Mesenchymal stem cell (in vitro differentiated cells and primary cell): ENCODE results near the gene PADI6.

Experiments used
- DNase-seq: peaks from one replicate; pipeline ENCODE4 v3.0.0-alpha.2; 2013
- H2AFZ ChIP-seq: one replicate; pipeline ENCODE4 v1.6.1; 2013; ENCODE audit warnings: low read depth, mild to moderate bottlenecking, control low read depth, inconsistent platforms, low read length, moderate library complexity
- H2AK5ac ChIP-seq: 2 replicates; pipeline ENCODE4 v1.6.1; 2013; ENCODE audit warnings: low read length, moderate library complexity, mild to moderate bottlenecking, inconsistent platforms; ENCODE audit not compliant: severe bottlenecking
- H2BK120ac ChIP-seq: one replicate; pipeline ENCODE4 v1.6.1; 2013; ENCODE audit warnings: low read depth, mild to moderate bottlenecking, inconsistent platforms, low read length, moderate library complexity
- H2BK12ac ChIP-seq, 2 experiments: one replicate each; pipeline ENCODE4 v1.6.1; 2013; ENCODE audit warnings: inconsistent platforms in 2 of 2, low read length in 2 of 2, mild to moderate bottlenecking in 2 of 2, moderate library complexity in 2 of 2, control low read depth in 1 of 2
- H2BK15ac ChIP-seq: one replicate; pipeline ENCODE4 v1.6.1; 2013; ENCODE audit warnings: mild to moderate bottlenecking, low read depth, inconsistent platforms; ENCODE audit not compliant: poor library complexity, severe bottlenecking
- H2BK5ac ChIP-seq: 2 replicates; pipeline ENCODE4 v1.6.1; 2013; ENCODE audit warnings: low read depth, mild to moderate bottlenecking, low read length, control low read depth, inconsistent platforms; ENCODE audit not compliant: poor library complexity, severe bottlenecking
- H3K14ac ChIP-seq, 2 experiments: one replicate each; pipeline ENCODE4 v1.6.1; 2013; ENCODE audit warnings: inconsistent platforms in 2 of 2, low read length in 2 of 2, control low read depth in 1 of 2, mild to moderate bottlenecking in 1 of 2, moderate library complexity in 1 of 2
- H3K18ac ChIP-seq, 2 experiments: one replicate each; pipeline ENCODE4 v1.6.1; 2013; ENCODE audit warnings: inconsistent platforms in 2 of 2, low read length in 2 of 2, control low read depth in 1 of 2, low read depth in 1 of 2, mild to moderate bottlenecking in 1 of 2
- H3K23ac ChIP-seq, 2 experiments: one replicate each; pipeline ENCODE4 v1.6.1; 2013; ENCODE audit warnings: inconsistent platforms in 2 of 2, low read length in 2 of 2, mild to moderate bottlenecking in 2 of 2, moderate library complexity in 2 of 2, control low read depth in 1 of 2
- H3K27ac ChIP-seq: 2 replicates; pipeline ENCODE4 v1.5.1; 2013; ENCODE audit warnings: mild to moderate bottlenecking, moderate library complexity, low read length, control low read depth, inconsistent platforms; ENCODE audit not compliant: poor library complexity, severe bottlenecking
- H3K27me3 ChIP-seq, 2 experiments: 2 replicates each; pipeline versions ENCODE4 v1.6.1 to v1.7.0; 2013; ENCODE audit warnings: low read length in 2 of 2, mild to moderate bottlenecking in 2 of 2, moderate library complexity in 2 of 2, control low read depth in 1 of 2, inconsistent platforms in 1 of 2; ENCODE audit not compliant: control insufficient read depth in 1 of 2, insufficient read depth in 1 of 2
- H3K36me3 ChIP-seq, 2 experiments: 2 replicates each; pipeline versions ENCODE4 v1.6.1 to v1.7.0; 2013; ENCODE audit warnings: low read length in 2 of 2, control low read depth in 1 of 2, inconsistent platforms in 1 of 2, low read depth in 1 of 2, mild to moderate bottlenecking in 1 of 2; ENCODE audit not compliant: insufficient read depth in 2 of 2, control insufficient read depth in 1 of 2
- H3K4ac ChIP-seq, 2 experiments: one replicate each; pipeline ENCODE4 v1.6.1; 2013; ENCODE audit warnings: inconsistent platforms in 2 of 2, low read length in 2 of 2, mild to moderate bottlenecking in 2 of 2, moderate library complexity in 2 of 2, control low read depth in 1 of 2, low read depth in 1 of 2
- H3K4me1 ChIP-seq: 2 replicates; pipeline ENCODE4 v1.6.1; 2013; ENCODE audit warnings: low read depth, low read length, control low read depth; ENCODE audit not compliant: control insufficient read depth, insufficient read depth
- H3K4me2 ChIP-seq: 2 replicates; pipeline ENCODE4 v1.6.1; 2013; ENCODE audit warnings: low read length, mild to moderate bottlenecking, inconsistent platforms; ENCODE audit not compliant: poor library complexity, severe bottlenecking
- H3K4me3 ChIP-seq, 2 experiments: 2 replicates each; pipeline versions ENCODE4 v1.5.1 to v1.7.0; 2013; ENCODE audit warnings: low read length in 2 of 2, mild to moderate bottlenecking in 2 of 2, control low read depth in 1 of 2, low read depth in 1 of 2; ENCODE audit not compliant: insufficient read depth in 1 of 2
- H3K79me1 ChIP-seq: replicated peaks from 2 replicates; pipeline ENCODE4 v1.6.1; 2013; ENCODE audit warnings: mild to moderate bottlenecking, control low read depth, low read length, inconsistent platforms; ENCODE audit not compliant: poor library complexity, severe bottlenecking
- H3K9ac ChIP-seq: 2 replicates; pipeline ENCODE4 v1.7.0; 2013; ENCODE audit warnings: mild to moderate bottlenecking, low read length, moderate library complexity
- H3K9me3 ChIP-seq: 2 replicates; pipeline ENCODE4 v1.7.0; 2013; ENCODE audit warnings: mild to moderate bottlenecking, low read length; ENCODE audit not compliant: control insufficient read depth
- H4K8ac ChIP-seq: one replicate; pipeline ENCODE4 v1.6.1; 2013; ENCODE audit warnings: inconsistent platforms, mild to moderate bottlenecking, low read length, moderate library complexity
- H4K91ac ChIP-seq: one replicate; pipeline ENCODE4 v1.6.1; 2013; ENCODE audit warnings: mild to moderate bottlenecking, low read length, inconsistent platforms
- WGBS: methylation state at CpG from one replicate; pipeline ENCODE4 v1.1.7; 2013; ENCODE audit warnings: mixed read lengths; 5-methylcytosine and 5-hydroxymethylcytosine counted together

PADI6 gene

DNA sequence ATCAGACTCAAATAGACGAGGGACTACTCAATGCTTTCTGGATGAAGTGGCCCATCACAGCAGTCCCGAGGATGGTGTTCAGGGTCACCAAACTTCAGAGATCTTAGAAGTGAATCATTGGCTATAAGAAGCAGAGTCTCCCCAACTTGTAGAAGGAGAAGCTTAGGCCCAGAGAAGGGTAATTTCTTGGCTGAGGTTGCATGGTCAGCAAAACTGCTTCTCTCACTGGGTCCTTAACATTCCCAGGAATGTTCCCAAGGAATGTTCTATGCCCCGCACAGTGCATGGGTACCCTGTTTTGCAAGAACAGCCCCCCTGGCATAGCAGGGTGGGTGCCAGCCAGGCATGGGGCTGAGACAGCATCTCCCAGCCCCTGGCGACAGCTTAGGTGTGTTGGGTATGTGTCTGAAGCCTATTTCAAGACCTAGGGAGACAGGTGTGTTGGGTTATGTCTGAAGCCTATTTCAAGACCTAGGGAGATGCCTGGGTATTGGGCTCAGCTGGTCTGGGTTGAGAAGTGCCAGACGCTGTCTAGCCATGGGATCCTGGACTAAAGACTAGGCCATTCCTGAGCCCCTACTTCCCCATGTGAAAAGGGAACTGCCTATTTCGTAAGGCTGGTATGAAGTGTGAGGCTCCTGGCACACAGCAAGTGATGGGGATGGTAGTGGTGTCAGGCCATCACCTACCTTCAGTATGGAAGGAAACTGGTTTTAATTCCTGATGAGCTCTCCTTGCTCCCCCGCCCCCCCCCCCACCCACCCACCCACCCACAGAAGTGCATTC, 26.1 kb downstream of the PADI6 start:
- Histone ChIP-seq H3K4me3 (no peak overlapping the region), H3K79me1 (no peaks in the 10 kb centered on the region)
- WGBS: 85% methylated on average over 5 of the region's 7 CpGs

DNA sequence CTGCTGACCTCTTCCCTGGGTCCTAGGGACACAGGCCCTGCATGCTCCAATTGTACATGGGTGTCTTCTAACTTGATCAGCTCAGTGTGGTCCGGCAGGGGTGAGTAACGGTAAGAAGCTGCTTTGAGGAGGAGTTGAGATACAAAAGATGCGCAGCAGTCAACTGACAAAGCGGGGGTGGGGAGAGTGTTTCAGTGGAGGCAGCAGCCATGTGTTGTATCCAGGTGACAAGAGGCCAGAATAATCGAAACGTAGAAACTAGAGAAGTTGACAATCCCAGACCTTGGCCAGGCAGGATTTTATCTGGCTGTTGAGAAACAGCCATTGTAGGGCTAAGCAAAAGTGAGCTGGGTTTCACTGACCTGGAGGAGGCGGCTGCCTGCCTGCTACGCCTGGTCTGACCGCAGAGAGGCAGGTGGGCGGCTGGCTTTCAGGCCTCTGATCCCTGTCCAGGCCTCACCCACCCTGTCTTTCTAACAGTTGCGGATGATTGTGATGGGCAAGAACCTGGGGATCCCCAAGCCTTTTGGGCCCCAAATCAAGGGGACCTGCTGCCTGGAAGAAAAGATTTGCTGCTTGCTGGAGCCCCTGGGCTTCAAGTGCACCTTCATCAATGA, 28.8 kb downstream of the PADI6 start:
- peaks cover 4% of the 10 kb centered on the region for H3K79me1 ChIP-seq
- H3K27me3 ChIP-seq: peaks cover 0 to 30% of the 10 kb centered on the region in 2 experiments
- no peak overlapping the region for H2BK15ac ChIP-seq
- no peak overlapping the region for H3K23ac ChIP-seq
- H3K14ac ChIP-seq: no peak overlapping the region
- no peak overlapping the region for H4K91ac ChIP-seq
- H3K18ac ChIP-seq: no peak overlapping the region
- no peak overlapping the region for H3K27ac ChIP-seq
- H3K4me2 ChIP-seq: no peak overlapping the region
- H2BK12ac ChIP-seq: no peak overlapping the region
- DNase-seq: no peak
- H2AFZ ChIP-seq: no peak overlapping the region
- H2BK5ac ChIP-seq: no peak overlapping the region
- no peak overlapping the region for H4K8ac ChIP-seq
- H2AK5ac ChIP-seq: no peak overlapping the region
- H3K4ac ChIP-seq: no peak overlapping the region
- peaks cover 2 to 7% of the 10 kb centered on the region in 2 experiments for H3K36me3 ChIP-seq
- 88% methylated on average over 11 of the region's 11 CpGs for WGBS
- no peak overlapping the region for H2BK120ac ChIP-seq
- H3K4me3 ChIP-seq: no peak overlapping the region
- peaks cover 10% of the 10 kb centered on the region for H3K4me1 ChIP-seq
- no peaks in the 10 kb centered on the region for H3K9me3 ChIP-seq
- H3K9ac ChIP-seq: no peak overlapping the region

More for the DNA sequence above, 26.1 kb downstream of the PADI6 start:
- no peak for DNase-seq
- Histone ChIP-seq H2AK5ac (no peak overlapping the region), H4K8ac (no peak overlapping the region), H2BK15ac (no peak overlapping the region), H2AFZ (no peak overlapping the region), H2BK5ac (no peak overlapping the region), H3K27me3 (peaks cover 4 to 41% of the 10 kb centered on the region in 2 experiments), H3K9ac (no peak overlapping the region), H3K18ac (no peak overlapping the region), H3K27ac (no peak overlapping the region), H3K36me3 (no peaks in the 10 kb centered on the region), H2BK120ac (no peak overlapping the region), H3K4me2 (no peak overlapping the region), H4K91ac (no peak overlapping the region), H3K9me3 (no peaks in the 10 kb centered on the region), H3K23ac (no peak overlapping the region), H3K4ac (no peak overlapping the region), H3K14ac (no peak overlapping the region), H3K4me1 (peaks cover 4% of the 10 kb centered on the region), H2BK12ac (no peak overlapping the region)

DNA sequence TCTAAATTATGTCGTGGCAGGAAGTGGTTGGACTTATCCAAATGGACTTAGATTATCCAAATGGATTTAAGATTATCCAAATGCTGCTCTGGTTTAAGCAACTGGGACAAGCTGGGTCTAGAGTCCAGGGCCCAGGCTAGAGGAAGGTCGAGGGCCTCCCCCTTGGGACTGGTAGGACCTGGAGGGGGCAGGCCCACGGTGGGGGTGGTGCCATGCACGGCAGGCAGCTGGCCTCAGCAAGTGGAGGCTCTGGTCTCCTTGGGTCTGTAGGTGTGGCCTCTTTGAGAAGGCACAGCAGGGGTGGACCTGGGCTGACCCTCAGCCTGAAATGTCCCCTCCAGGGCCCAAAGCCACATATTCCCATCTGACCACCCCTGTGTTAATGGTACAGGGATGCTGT, 29.8 kb downstream of the PADI6 start:
- H2BK120ac ChIP-seq: no peak overlapping the region
- no peak overlapping the region for H3K23ac ChIP-seq
- H2BK12ac ChIP-seq: no peak overlapping the region
- peaks cover 0 to 22% of the 10 kb centered on the region in 2 experiments for H3K27me3 ChIP-seq
- no peak overlapping the region for H3K4ac ChIP-seq
- no peak for DNase-seq
- H3K4me2 ChIP-seq: no peak overlapping the region
- H3K4me1 ChIP-seq: peaks cover 13% of the 10 kb centered on the region
- no peak overlapping the region for H3K14ac ChIP-seq
- H3K9ac ChIP-seq: no peak overlapping the region
- H2AFZ ChIP-seq: no peak overlapping the region
- H3K27ac ChIP-seq: no peak overlapping the region
- peak overlapping the region; percentile 47 for H4K91ac ChIP-seq
- H2AK5ac ChIP-seq: no peak overlapping the region
- H2BK15ac ChIP-seq: no peak overlapping the region
- H2BK5ac ChIP-seq: no peak overlapping the region
- H3K79me1 ChIP-seq: peaks cover 5% of the 10 kb centered on the region
- no peak overlapping the region for H3K4me3 ChIP-seq
- H3K18ac ChIP-seq: peak overlapping the region in 1 of 2 experiments; percentile 28
- 67% methylated on average over 4 of the region's 4 CpGs for WGBS
- peaks cover 4 to 12% of the 10 kb centered on the region in 2 experiments for H3K36me3 ChIP-seq
- H4K8ac ChIP-seq: no peak overlapping the region
- H3K9me3 ChIP-seq: no peaks in the 10 kb centered on the region

DNA sequence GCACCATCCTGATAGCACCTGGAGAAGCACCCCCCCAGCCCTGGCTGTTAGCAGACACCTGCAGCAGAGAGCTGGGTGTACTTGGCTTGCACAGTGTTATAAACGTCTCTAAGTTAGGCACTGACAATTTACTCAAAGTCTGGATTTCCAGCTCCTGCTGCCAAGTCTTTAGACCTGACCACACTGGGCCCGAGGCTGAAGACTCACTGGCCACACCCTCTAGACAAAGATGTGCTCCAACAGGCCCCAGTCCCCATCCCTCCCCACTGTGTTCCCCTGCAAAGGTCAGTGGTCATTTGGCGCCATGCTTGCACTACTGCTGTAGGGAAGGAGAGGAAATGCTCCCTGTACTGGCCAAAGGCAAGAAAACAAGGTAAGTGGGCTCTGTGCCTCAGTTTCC, 31.1 kb downstream of the PADI6 start:
- H3K23ac ChIP-seq: no peak overlapping the region
- no peak overlapping the region for H2BK120ac ChIP-seq
- no peak overlapping the region for H3K4me3 ChIP-seq
- DNase-seq: no peak
- H2BK5ac ChIP-seq: no peak overlapping the region
- H3K9ac ChIP-seq: no peak overlapping the region
- peaks cover 17 to 21% of the 10 kb centered on the region in 2 experiments for H3K36me3 ChIP-seq
- H2AK5ac ChIP-seq: no peak overlapping the region
- H4K91ac ChIP-seq: no peak overlapping the region
- no peak overlapping the region for H3K18ac ChIP-seq
- WGBS: 78% methylated on average over 2 of the region's 3 CpGs
- H3K9me3 ChIP-seq: no peaks in the 10 kb centered on the region
- H3K27ac ChIP-seq: no peak overlapping the region
- no peak overlapping the region for H3K4ac ChIP-seq
- H3K4me2 ChIP-seq: no peak overlapping the region
- no peak overlapping the region for H3K14ac ChIP-seq
- peaks cover 6% of the 10 kb centered on the region for H3K79me1 ChIP-seq
- no peak overlapping the region for H2AFZ ChIP-seq
- no peak overlapping the region for H4K8ac ChIP-seq
- H2BK12ac ChIP-seq: no peak overlapping the region
- peaks cover 0 to 13% of the 10 kb centered on the region in 2 experiments for H3K27me3 ChIP-seq
- peaks cover 20% of the 10 kb centered on the region for H3K4me1 ChIP-seq
- no peak overlapping the region for H2BK15ac ChIP-seq
